Activated T-helper 2 cell treated with anti-CD3 and anti-CD28 coated beads, Interferon-gamma antibody, Interleukin-2, Interleukin-4, amounts not matched to agents 10 μg/mL and 5 μg/mL and 100 μg/mL, durations not matched to agents 14 hours and 24 hours and 36 hours (primary cell): ENCODE data around the gene PLCXD1. TPM values are rescaled to one million over a fixed set of nuclear protein-coding genes. Genes with fewer than 3 reads are reported as not detected.
"Not testable (repeated sequence)": the region's sequence is repeated elsewhere in the genome, so short reads cannot be mapped to it uniquely, and the experiment has no call there.

Source experiments
- DNase-seq: peaks from one replicate; pipeline ENCODE4 v3.0.0; 2021; ENCODE audit warnings: low spot score
- H3K27ac Mint-ChIP-seq: one replicate; pipeline ENCODE4 v1.8.0; 2021; ENCODE audit warnings: mixed read lengths
- H3K27me3 Mint-ChIP-seq: one replicate; pipeline ENCODE4 v1.8.0; 2021; ENCODE audit warnings: low read depth, mixed read lengths
- H3K36me3 Mint-ChIP-seq: one replicate; pipeline ENCODE4 v1.8.0; 2021; ENCODE audit warnings: low read depth, mixed read lengths
- H3K4me1 Mint-ChIP-seq: one replicate; pipeline ENCODE4 v1.8.0; 2021; ENCODE audit warnings: low read depth, mixed read lengths
- H3K4me3 Mint-ChIP-seq: one replicate; pipeline ENCODE4 v1.8.0; 2021; ENCODE audit warnings: low read depth, mild to moderate bottlenecking, moderate library complexity, mixed read lengths
- H3K9me3 Mint-ChIP-seq: one replicate; pipeline ENCODE4 v1.8.0; 2021; ENCODE audit warnings: mixed read lengths
- intact Hi-C: fragments of 100-400 bp; cut with micrococcal nuclease; formaldehyde crosslinking; loops from one replicate; pipeline ENCODE4 v1.15.1; 2023
- total RNA-seq: library from RNA; stranded (reverse); gene quantifications from 2 replicates; pipeline ENCODE4 v1.2.3, GENCODE V29; 2022

PLCXD1 gene
- total RNA-seq, 1 donor from 2014 or later = 60.0 TPM

DNA sequence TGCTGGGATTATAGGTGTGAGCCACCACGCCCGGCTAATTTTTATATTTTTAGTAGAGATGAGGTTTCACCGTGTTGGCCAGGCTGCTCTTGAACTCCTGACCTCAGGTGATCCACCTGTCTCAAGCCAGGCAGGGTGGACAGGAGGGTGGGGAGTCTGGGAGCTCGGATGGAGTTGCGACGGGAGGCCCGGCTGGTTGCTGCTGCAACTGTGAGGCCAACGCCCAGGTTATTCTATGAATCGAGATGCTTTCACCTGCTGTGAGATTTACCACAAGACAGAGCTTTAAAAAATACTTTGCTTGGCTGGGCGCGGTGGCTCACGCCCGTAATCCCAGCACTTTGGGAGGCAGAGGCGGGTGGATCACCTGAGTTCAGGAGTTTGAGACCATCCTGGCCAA lies 24.1 kb upstream of the PLCXD1 start:
- H3K27me3 Mint-ChIP-seq, DNase-seq, H3K9me3 Mint-ChIP-seq, H3K27ac Mint-ChIP-seq, H3K36me3 Mint-ChIP-seq, intact Hi-C loops, H3K4me3 Mint-ChIP-seq, H3K4me1 Mint-ChIP-seq: not testable (repeated sequence)

DNA sequence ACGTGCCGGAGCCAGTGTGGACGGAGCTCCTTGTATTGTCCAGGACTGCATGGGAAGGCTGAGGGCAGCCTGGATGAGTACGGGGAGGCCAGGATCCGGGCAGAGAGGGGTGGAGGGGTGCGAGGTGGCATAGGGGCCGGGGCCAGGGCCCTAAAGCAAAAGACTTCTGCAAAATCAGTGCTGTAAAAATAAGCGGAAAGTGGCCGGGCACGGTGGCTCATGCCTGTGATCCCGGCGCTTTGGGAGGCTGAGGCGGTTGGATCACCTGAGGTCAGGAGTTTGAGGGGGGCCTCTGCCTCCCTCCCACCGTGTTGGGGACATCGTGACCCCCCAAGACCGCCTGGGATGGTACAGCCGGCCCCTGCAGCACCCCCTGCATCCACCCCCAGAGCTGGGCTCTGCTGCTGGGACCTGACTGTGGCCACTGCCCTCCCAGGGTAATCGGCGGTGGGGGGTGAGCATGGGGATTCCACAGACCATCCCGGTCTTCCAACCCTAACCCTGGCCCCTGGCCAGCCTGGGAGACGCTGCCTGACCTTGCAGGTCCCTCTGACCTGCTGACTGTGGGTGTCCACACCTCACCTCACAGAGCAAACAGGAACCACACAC lies 23.4 kb upstream of the PLCXD1 start:
- Mint-ChIP-seq H3K27me3 (no peaks in the 10 kb centered on the region), H3K9me3 (peaks cover under 1% of the 10 kb centered on the region), H3K4me1 (no peaks in the 10 kb centered on the region), H3K36me3 (no peaks in the 10 kb centered on the region), H3K4me3 (no peak overlapping the region), H3K27ac (no peak overlapping the region)
- intact Hi-C loops = no loop called here
- no peak for DNase-seq

DNA sequence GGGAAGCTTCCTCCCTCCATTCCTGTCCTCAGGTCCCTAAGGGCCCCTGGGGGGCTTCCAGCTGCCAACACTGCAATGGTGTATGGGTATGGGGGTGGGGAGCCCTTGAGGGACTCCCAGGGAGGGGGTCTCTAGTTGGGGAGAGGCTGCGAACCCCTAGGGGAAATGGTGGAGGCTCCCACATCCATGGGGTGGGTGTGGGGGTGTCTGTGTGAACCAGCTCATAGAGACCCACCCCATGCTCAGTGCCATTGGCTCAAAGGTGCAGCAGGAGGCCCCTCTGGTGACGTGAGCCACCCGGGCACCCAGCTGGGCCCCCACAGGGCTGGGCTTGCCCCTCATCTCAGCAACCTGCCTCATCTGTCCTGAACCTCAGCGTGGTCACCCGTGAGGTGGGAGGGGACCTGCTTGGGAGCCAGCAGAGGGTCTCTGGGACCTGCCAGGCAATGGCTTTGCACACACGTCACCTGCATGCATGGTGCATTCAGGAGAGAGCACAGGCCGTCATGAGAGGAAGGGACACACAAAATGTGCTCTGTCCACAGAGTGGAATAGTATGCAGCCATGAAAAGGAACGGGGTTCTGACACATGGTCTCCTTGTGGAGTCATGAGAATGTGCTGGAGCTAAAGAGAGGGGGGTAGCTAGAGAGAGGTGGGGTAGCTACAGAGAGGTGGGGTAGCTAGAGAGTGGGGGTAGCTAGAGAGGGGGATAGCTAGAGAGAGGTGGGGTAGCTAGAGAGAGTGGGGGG lies 22.7 kb upstream of the PLCXD1 start:
- Mint-ChIP-seq H3K4me3 (no peak overlapping the region), H3K9me3 (no peaks in the 10 kb centered on the region), H3K27ac (no peak overlapping the region), H3K27me3 (no peaks in the 10 kb centered on the region), H3K36me3 (no peaks in the 10 kb centered on the region), H3K4me1 (no peaks in the 10 kb centered on the region)
- intact Hi-C loops = no loop called here
- DNase-seq = no peak

DNA sequence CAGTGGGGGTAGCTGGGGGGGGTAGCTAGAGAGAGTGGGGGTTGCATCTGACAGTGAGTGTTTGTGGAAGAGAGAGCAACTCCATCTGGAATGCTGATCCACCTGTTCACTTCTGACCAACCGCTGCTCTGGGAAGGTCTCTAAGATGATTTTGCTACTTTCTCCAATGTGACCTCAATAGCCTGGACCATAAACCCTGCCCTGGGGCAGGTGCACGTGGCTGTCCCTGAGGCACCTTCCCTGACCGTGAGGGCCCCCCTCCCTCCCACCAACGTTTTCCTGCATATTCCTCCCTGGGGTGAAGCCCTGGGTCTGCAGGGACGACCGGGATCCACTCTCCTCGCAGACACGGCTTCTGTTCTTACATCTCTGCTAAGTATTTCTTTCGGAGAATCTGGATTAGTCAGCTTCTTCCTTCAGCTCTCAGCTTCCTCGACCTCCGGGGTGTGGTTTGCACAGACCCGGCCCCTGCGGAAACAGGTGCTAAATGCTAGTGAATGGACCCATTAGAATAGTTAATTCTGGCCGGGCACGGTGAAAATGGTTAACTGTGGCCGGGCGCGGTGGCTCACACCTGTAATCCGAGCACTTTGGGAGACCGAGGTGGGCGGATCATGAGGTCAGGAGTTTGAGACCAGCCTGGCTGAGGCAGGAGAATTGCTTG lies 21.4 kb upstream of the PLCXD1 start:
- DNase-seq = no peak
- Mint-ChIP-seq H3K36me3 (no peaks in the 10 kb centered on the region), H3K4me3 (no peak overlapping the region), H3K27ac (no peak overlapping the region), H3K27me3 (no peaks in the 10 kb centered on the region), H3K4me1 (no peaks in the 10 kb centered on the region), H3K9me3 (no peaks in the 10 kb centered on the region)
- intact Hi-C loops = no loop called here

- no peaks in the 10 kb centered on the region for H3K27me3 Mint-ChIP-seq
- H3K36me3 Mint-ChIP-seq = no peaks in the 10 kb centered on the region
- no peaks in the 10 kb centered on the region for H3K4me1 Mint-ChIP-seq
- H3K27ac Mint-ChIP-seq = no peak overlapping the region
- DNase-seq = no peak
- intact Hi-C loops = no loop called here
- no peaks in the 10 kb centered on the region for H3K9me3 Mint-ChIP-seq
- H3K4me3 Mint-ChIP-seq = no peak overlapping the region
These were observed 19.8 kb upstream of the PLCXD1 start for GRCh38 chrX:261167-261918.

DNA sequence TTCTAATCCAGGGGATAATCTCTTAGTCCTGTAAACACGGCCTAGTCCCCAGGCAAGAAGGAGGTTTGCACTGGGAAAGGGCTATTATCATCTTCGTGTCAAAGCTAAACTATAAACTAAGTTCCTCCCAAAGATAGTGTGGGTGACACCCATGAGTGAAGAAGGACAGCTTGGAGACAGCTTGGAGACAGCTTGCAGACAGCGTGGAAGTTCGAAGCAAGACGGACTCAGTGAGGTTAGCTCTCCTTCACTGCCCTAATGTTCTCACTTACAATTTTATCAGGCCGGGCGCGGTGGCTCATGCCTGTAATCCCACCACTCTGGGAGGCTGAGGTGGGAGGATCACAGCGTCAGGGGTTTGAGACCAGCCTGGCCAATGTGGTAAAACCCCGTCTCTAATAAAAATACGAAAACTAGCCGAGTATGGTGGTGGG lies 19.2 kb upstream of the PLCXD1 start:
- Mint-ChIP-seq H3K4me3 (no peak overlapping the region), H3K9me3 (no peaks in the 10 kb centered on the region), H3K27ac (no peak overlapping the region), H3K27me3 (no peaks in the 10 kb centered on the region), H3K36me3 (no peaks in the 10 kb centered on the region), H3K4me1 (no peaks in the 10 kb centered on the region)
- DNase-seq = no peak
- intact Hi-C loops = no loop called here

DNA sequence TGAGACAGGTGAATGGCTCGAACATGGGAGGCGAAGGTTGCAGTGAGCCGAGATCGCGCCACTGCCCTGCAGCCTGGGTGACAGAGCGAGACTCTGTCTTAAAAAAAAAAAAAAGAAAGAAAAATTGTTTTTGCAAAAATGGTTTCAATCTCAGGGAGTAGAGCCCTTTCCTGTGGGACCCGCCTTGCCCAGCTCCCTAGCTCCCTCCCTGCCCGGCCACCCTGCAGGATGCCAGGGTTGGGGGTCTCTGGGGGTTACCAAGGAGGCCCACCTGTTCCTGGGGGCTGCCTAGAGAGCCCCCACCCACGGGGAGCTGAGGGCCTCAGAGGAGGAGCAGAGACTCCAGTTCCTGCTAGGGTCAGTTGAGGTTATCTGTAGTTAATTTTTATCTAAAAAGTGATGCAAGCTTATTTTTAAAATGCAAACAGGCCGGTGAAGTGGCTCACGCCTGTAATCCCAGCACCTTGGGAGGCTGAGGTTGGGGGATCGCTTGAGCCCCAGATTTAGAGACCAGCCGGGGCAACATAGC lies 18.7 kb upstream of the PLCXD1 start:
- Mint-ChIP-seq H3K36me3 (no peaks in the 10 kb centered on the region), H3K9me3 (no peaks in the 10 kb centered on the region), H3K4me1 (no peaks in the 10 kb centered on the region), H3K27ac (no peak overlapping the region), H3K4me3 (no peak overlapping the region), H3K27me3 (no peaks in the 10 kb centered on the region)
- intact Hi-C loops = no loop called here
- no peak for DNase-seq

GRCh38 chrX:264006-264405 lies 17.2 kb upstream of the PLCXD1 start:
- H3K9me3 Mint-ChIP-seq, H3K36me3 Mint-ChIP-seq, H3K4me1 Mint-ChIP-seq, intact Hi-C loops, H3K27me3 Mint-ChIP-seq, DNase-seq, H3K4me3 Mint-ChIP-seq, H3K27ac Mint-ChIP-seq: not testable (repeated sequence)

DNA sequence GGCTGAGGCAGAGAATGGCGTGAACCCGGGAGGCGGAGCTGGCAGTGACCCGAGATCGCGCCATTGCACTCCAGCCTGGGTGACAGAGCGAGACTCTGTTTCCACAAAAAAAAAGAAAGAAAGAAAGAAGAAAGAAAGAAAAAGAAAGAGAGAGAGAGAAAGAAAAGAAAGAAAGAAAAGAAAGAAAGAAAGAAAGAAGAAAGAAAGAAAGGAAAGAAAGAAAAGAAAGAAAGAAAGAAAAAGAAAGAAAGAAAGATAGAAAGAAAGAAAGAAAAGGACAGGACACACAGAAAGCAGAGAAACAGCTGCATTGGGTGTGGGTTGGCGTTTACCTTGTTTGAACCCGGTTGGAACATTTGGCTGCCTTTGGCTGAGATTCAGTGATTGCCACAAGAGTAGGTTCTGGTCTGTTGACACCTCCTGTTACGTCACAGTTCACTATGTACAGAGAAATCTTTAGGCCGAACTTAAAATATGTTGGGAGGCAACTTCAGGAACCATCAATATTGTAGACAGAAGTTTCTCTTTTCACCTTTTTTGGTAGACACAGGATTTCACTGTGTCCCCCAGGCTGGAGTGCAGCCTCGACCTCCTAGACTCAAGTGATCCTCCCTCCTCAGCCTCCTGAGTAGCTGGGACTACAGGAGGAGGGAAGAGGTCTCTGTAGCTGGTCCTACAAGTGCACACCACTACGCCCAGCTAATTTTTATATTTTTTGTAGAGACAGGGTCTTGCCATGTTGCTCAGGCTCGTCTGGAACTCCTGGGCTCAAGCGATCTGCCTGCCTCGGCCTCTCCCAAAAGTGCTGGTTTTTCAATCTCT lies 16.3 kb upstream of the PLCXD1 start:
- intact Hi-C loops = no loop called here
- no peaks in the 10 kb centered on the region for H3K4me1 Mint-ChIP-seq
- no peak overlapping the region for H3K4me3 Mint-ChIP-seq
- no peaks in the 10 kb centered on the region for H3K27me3 Mint-ChIP-seq
- no peaks in the 10 kb centered on the region for H3K9me3 Mint-ChIP-seq
- H3K27ac Mint-ChIP-seq = no peak overlapping the region
- no peak for DNase-seq
- no peaks in the 10 kb centered on the region for H3K36me3 Mint-ChIP-seq

DNA sequence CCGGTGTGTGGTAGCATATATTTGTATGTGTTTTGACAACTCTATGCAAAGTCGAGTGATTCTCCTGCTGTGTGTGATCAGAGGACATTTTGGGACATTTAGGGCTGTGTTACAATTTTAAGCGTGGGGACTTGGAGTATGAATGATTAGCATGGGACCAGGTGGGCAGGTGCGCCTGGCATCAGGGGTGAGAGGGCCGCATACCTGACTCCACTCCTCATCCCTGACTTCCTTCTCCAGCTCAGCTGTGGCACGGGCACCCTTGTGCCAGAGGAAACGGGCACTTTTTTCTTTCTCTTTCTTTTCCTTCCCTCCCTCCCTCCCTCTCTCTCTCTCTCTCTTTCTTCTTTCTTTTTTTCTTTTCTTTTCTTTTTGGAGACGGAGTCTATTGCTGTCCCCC lies 15.7 kb upstream of the PLCXD1 start:
- intact Hi-C loops = no loop called here
- DNase-seq = no peak
- Mint-ChIP-seq H3K27me3 (no peaks in the 10 kb centered on the region), H3K4me3 (no peak overlapping the region), H3K9me3 (no peaks in the 10 kb centered on the region), H3K36me3 (no peaks in the 10 kb centered on the region), H3K27ac (no peak overlapping the region), H3K4me1 (no peaks in the 10 kb centered on the region)

DNA sequence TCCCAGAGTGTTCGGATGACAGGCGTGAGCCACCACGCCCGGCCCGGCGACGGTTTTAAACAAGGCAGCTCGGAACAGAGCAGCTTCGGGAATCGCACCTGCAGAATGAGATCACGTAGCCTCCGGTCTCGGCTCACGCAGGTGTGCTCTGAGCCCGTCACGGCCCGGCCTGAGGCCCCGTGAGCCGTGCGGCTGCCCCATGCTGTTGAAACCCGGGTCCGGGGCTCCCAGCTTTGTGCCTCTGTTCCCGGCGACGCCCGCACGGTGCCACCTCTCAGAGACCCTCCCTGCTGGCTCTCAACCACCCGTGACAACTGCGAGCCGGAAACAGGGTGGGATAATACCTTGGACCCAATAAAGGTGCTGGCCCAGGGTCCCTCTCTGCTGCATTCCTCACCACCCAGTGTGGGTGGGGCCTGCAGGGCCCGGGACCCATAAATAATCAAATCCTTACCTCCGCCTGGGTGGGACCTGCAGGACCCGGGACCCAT lies 13.4 kb upstream of the PLCXD1 start:
- Mint-ChIP-seq H3K4me1 (no peaks in the 10 kb centered on the region), H3K36me3 (no peaks in the 10 kb centered on the region), H3K4me3 (no peak overlapping the region), H3K27me3 (no peaks in the 10 kb centered on the region), H3K9me3 (no peaks in the 10 kb centered on the region), H3K27ac (no peak overlapping the region)
- intact Hi-C loops = no loop called here
- peak; percentile 5 for DNase-seq

DNA sequence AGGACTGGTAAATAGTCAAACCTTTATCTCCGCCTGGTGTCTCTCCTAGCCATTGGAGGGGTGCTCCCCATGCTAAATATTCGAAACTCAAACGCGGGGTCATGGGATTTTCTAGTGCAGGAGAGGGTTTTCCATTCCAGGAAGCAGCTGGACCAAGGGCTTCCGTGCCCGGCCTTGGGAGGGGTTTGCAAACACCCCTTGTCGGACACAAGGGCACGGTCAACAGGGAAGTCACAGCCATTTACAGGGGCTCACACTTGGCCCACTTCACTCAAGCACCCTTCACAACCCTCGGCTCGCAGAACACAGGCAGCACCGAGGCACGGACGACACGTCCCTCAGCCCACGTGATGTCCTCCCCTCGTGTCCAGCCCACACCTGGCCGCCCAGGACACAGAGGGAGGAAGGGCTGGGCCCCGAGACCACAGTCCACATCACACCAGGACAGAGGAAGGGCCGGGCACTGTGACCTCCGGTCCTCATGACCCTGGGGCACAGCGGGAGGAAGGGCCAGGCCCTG lies 10.3 kb upstream of the PLCXD1 start:
- Mint-ChIP-seq H3K27ac (no peak overlapping the region), H3K36me3 (no peaks in the 10 kb centered on the region), H3K4me3 (no peak overlapping the region)

More for the DNA sequence above, 10.3 kb upstream of the PLCXD1 start:
- no peaks in the 10 kb centered on the region for H3K27me3 Mint-ChIP-seq
- intact Hi-C loops = no loop called here
- H3K4me1 Mint-ChIP-seq = no peaks in the 10 kb centered on the region
- no peaks in the 10 kb centered on the region for H3K9me3 Mint-ChIP-seq
- no peak for DNase-seq
